Left ventricle myocardium inferior (tissue), 1 donor: ENCODE measurements around the gene CYP4F22. TPM values are rescaled to one million over a fixed set of nuclear protein-coding genes. Genes with fewer than 3 reads are reported as not detected.

Experiments used
- DNase-seq: peaks from one replicate; pipeline ENCODE4 v3.0.0-alpha.2; 2020
- H3K27ac ChIP-seq: fragments of 200-600 bp; replicated peaks from 2 replicates; pipeline ENCODE4 v1.8.0; 2021
- H3K27me3 ChIP-seq: fragments of 200-600 bp; 2 replicates; pipeline ENCODE4 v1.8.0; 2021; ENCODE audit warnings: low read depth
- H3K36me3 ChIP-seq: fragments of 200-600 bp; 2 replicates; pipeline ENCODE4 v1.8.0; 2021
- H3K4me1 ChIP-seq: fragments of 200-600 bp; 2 replicates; pipeline ENCODE4 v1.8.0; 2021
- H3K4me3 ChIP-seq: fragments of 200-600 bp; 2 replicates; pipeline ENCODE4 v1.8.0; 2021; ENCODE audit warnings: mild to moderate bottlenecking, moderate library complexity
- H3K9me3 ChIP-seq: fragments of 200-600 bp; replicated peaks from 2 replicates; pipeline ENCODE4 v1.8.0; 2021
- intact Hi-C: fragments of 100-400 bp; cut with micrococcal nuclease; formaldehyde crosslinking; loops from one replicate; pipeline ENCODE4 v1.11.0; 2022
- total RNA-seq: library from RNA; stranded (reverse); fragmentation: NEBNext Ultra II Directional; extraction: Animal tissue kit (Norgen Biotek cat#: 25700); gene quantifications from one replicate; pipeline ENCODE4 v1.2.1, GENCODE V29; 2021
- TF ChIP-seq, protein P1 (sequence below): fragments of 200-600 bp; IDR thresholded peaks from 2 replicates; pipeline ENCODE4 v1.8.0; 2021; ENCODE audit warnings: antibody characterized with exemption, mild to moderate bottlenecking, borderline replicate concordance
- donor health status: DM: no; HTN: yes; CAD: no; lungs with severe emphysema.

CYP4F22 gene
- total RNA-seq, 1 donor from 2014 or later = not detected

DNA sequence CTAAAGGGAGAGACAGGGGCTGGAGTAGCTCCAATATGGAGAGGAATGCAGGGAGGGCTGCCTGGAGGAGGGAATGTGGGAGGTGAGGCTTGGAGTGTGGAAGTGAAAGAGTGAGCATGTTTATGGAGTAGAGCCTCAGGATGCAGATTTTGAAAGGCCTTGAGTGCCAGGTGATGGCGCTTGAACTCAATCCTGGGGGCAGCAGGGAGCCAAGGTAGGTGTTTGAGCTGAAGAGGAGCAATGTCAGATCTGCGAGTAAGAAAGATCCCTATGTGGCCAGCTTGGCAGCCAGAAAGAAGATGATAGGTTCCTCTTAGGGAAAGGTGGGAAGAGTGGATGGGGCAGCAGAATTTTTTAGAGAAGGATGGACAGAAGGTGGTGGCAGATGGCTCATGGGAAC lies 40.3 kb downstream of the CYP4F22 start:
- H3K9me3 ChIP-seq = no peaks in the 10 kb centered on the region
- no peaks in the 10 kb centered on the region for H3K36me3 ChIP-seq
- H3K27ac ChIP-seq = no peak overlapping the region
- no peak for DNase-seq
- H3K27me3 ChIP-seq = peaks cover 78% of the 10 kb centered on the region
- H3K4me1 ChIP-seq = peaks cover 9% of the 10 kb centered on the region
- no peak overlapping the region for H3K4me3 ChIP-seq
- TF ChIP-seq, protein P1, sequence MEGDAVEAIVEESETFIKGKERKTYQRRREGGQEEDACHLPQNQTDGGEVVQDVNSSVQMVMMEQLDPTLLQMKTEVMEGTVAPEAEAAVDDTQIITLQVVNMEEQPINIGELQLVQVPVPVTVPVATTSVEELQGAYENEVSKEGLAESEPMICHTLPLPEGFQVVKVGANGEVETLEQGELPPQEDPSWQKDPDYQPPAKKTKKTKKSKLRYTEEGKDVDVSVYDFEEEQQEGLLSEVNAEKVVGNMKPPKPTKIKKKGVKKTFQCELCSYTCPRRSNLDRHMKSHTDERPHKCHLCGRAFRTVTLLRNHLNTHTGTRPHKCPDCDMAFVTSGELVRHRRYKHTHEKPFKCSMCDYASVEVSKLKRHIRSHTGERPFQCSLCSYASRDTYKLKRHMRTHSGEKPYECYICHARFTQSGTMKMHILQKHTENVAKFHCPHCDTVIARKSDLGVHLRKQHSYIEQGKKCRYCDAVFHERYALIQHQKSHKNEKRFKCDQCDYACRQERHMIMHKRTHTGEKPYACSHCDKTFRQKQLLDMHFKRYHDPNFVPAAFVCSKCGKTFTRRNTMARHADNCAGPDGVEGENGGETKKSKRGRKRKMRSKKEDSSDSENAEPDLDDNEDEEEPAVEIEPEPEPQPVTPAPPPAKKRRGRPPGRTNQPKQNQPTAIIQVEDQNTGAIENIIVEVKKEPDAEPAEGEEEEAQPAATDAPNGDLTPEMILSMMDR = no peak
- intact Hi-C loops = no loop called here

DNA sequence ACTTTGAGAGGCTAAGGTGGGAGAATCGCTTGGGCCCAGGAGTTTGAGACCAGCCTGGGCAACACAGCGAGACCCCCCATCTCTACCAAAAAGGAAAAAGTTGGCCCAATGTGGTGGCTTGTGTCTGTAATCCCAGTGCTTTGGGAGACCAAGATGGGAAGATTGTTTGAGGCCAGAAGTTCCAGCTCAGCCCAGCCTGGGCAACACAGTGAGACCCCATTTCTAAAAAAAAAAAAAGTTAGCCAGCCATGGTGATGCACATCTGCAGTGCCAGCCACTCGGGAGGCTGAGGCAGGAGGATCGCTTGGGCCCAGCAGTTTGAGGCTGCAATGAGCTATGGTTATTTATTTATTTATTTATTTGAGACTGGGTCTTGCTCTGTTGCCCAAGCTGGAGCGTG lies 41.3 kb downstream of the CYP4F22 start:
- Histone ChIP-seq H3K4me1 (peaks cover 9% of the 10 kb centered on the region), H3K4me3 (no peak overlapping the region), H3K27ac (no peak overlapping the region), H3K9me3 (no peaks in the 10 kb centered on the region), H3K36me3 (no peaks in the 10 kb centered on the region), H3K27me3 (peaks cover 77% of the 10 kb centered on the region)
- intact Hi-C loops = no loop called here
- TF ChIP-seq, protein P1 = no peak
- DNase-seq = no peak

DNA sequence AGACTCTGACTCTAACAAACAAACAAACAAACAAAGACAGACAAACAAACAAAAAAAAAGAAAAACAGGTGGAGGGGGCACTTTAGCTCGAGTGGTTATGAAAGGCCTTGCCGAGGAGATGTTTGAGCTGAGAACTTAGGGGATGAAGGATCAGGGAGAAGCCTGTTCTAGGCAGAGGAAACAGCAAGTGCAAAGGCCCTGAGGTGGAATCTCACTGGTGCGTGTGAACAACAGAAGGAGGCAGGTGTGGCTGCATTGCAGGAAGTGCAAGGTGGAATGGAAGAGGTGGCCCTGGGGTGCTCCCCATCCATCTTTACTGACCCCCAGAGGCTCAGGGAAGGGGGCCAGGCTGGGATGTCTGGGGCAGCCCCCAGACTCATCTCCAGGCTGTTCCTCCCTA lies 41.9 kb downstream of the CYP4F22 start:
- peaks cover 79% of the 10 kb centered on the region for H3K27me3 ChIP-seq
- TF ChIP-seq, protein P1 = no peak
- intact Hi-C loops = loop anchor here (10.0 kb wide), 1 partner anchor 455 kb away; no protein-coding TSS in a partner anchor

DNA sequence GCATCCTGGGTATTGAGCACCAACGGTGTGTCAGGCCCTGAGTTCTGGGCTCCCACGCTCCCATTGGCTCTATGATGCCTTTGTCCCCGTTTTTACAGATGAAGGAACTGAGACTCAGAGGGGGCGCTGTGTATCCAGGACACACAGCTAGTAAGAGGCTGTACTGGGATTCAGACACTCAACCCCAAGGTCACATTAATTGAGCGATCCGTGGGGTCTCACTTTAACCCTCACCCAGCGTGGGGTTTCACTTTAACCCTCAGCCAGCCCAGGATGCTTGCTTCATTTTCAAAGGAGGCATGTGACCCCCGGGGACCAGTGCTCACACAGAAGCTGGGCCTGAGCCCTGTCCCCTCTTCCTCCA lies 42.6 kb downstream of the CYP4F22 start:
- no peak for DNase-seq
- H3K27ac ChIP-seq = no peak overlapping the region
- no peaks in the 10 kb centered on the region for H3K36me3 ChIP-seq
- intact Hi-C loops = loop anchor here (10.0 kb wide), 1 partner anchor 456 kb away; no protein-coding TSS in a partner anchor
- TF ChIP-seq, protein P1 = no peak
- peak overlapping the region; percentile 54 for H3K4me3 ChIP-seq
- peaks cover 16% of the 10 kb centered on the region for H3K4me1 ChIP-seq
- H3K9me3 ChIP-seq = no peaks in the 10 kb centered on the region
- peaks cover 83% of the 10 kb centered on the region for H3K27me3 ChIP-seq

More for the DNA sequence above, 41.9 kb downstream of the CYP4F22 start:
- Histone ChIP-seq H3K4me3 (no peak overlapping the region), H3K36me3 (no peaks in the 10 kb centered on the region), H3K4me1 (peaks cover 9% of the 10 kb centered on the region), H3K27ac (no peak overlapping the region), H3K9me3 (no peaks in the 10 kb centered on the region)
- no peak for DNase-seq

DNA sequence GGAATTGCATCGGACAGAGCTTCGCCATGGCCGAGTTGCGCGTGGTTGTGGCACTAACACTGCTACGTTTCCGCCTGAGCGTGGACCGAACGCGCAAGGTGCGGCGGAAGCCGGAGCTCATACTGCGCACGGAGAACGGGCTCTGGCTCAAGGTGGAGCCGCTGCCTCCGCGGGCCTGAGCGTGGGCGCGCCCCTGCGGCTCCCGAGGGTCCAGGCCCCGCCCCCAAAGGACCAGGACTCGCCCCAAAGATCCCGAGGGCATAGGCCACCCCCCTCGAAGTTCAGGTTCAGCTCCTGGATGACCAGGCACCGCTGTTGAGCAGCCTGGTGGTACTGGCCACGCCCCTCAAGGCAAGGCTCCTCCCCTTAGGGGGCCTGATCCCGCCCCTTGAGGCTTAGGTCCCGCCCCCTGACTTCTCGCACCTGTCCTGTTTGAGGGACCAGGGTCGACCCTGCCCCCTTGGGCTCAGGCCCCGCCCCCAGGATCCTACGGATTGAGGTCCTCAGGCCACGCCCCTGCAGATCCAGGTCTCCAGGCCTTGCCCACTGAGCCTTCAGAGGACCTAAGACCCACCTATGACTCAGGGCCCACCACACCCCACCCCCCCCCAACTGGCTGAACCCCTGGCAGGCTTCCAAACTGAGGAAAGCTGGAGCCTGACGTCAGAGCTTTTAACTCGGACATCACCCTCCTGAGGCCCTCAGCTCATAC lies 43.1 kb downstream of the CYP4F22 start:
- H3K27ac ChIP-seq = no peak overlapping the region
- TF ChIP-seq, protein P1 = no peak
- H3K9me3 ChIP-seq = no peaks in the 10 kb centered on the region
- peak overlapping the region; percentile 54 for H3K4me3 ChIP-seq
- peaks cover 81% of the 10 kb centered on the region for H3K27me3 ChIP-seq
- intact Hi-C loops = loop anchor here (10.0 kb wide), 1 partner anchor 457 kb away; no protein-coding TSS in a partner anchor
- no peak for DNase-seq
- H3K36me3 ChIP-seq = no peaks in the 10 kb centered on the region
- peaks cover 21% of the 10 kb centered on the region for H3K4me1 ChIP-seq
